AG04450 (cell line): ENCODE results near the gene USB1. TPM values are rescaled to one million over a fixed set of nuclear protein-coding genes. Genes with fewer than 3 reads are reported as not detected.
A peak's percentile ranks its signal among the peaks of the same experiment; 100 is the strongest.

Source experiments
- CTCF ChIA-PET: fragments of 300-600, 350-600 bp; formaldehyde crosslinking; extraction: SDS; loops from one replicate; lab custom pipeline; 2022; ENCODE audit warnings: antibody characterized with exemption, inconsistent platforms; lab: Charles Lee
- POLR2A ChIA-PET: fragments of 350-600 bp; formaldehyde crosslinking; extraction: SDS; loops from one replicate; lab custom pipeline; 2021; ENCODE audit warnings: antibody characterized with exemption, inconsistent platforms; lab: Yijun Ruan, JAX
- DNase-seq: peaks from one replicate; pipeline ENCODE4 v3.0.0-alpha.2; 2011; ENCODE audit warnings: low read depth, low spot score
- H3K27ac ChIP-seq: one replicate; pipeline ENCODE4 v1.5.1; 2012; ENCODE audit warnings: low read depth, low read length, control low read depth
- H3K27me3 ChIP-seq: one replicate; pipeline ENCODE4 v1.6.0; 2012; ENCODE audit warnings: low read length; ENCODE audit not compliant: control insufficient read depth, insufficient read depth
- H3K4me3 ChIP-seq: 2 replicates; pipeline ENCODE4 v1.5.1; 2011; ENCODE audit warnings: mild to moderate bottlenecking, low read depth, low read length, control low read depth
- H3K9me3 ChIP-seq: 2 replicates; pipeline ENCODE4 v1.5.1; 2012; ENCODE audit warnings: low read length; ENCODE audit not compliant: control insufficient read depth, insufficient read depth
- CTCF ChIP-seq: IDR thresholded peaks from 2 replicates; pipeline ENCODE4 v1.5.1; 2011; ENCODE audit warnings: low read depth, low read length, control low read depth, inconsistent platforms
- polyA plus RNA-seq: library from polyadenylated mRNA; depleted of rRNA; stranded (reverse); fragments of >200 nt; gene quantifications from 2 replicates; pipeline ENCODE4 v1.2.3, GENCODE V29; 2011

USB1 gene
- polyA plus RNA-seq, 1 experiment: 48.7 TPM

DNA sequence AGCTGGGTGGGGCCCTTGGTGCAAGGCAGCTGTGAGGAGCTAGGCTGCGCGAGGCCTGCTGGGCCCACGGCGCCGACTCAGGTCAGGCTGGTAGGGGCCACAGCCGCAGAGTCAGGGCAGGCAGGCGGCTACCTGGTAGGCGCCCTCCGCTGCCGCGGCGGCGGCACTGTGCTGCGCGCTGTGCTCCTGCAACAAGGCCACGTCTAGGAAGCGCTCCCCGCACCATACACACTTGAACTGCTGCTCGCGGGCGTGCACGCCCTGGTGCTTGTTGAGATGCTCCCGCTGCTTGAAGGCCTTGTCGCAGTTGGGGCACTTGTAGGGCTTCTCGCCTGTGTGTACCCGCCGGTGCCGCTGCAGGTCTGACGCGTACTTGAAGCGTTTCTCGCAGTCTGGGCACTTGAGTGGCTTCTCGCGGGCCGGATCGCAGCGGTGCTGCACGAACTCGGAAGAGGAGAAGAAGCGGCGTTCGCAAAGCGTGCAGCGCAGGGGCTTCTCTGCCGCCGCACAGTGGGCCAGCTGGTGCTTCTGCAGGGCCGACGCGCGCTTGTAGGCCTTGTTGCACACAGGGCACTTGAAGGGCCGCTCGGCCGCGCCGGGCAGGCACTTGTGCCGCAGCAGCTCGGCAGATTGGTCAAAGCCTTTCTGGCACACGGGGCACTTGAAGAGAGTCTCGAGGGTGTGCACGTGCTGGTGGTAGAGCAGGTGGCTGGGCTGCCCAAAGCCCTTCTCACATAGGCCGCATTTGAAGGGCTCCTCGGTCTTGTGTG, 4.6 kb upstream of the USB1 start:
- no peak overlapping the region for H3K27ac ChIP-seq
- no peaks in the 10 kb centered on the region for H3K9me3 ChIP-seq
- no peak for DNase-seq
- no peaks in the 10 kb centered on the region for H3K27me3 ChIP-seq
- ChIA-PET CTCF (no interaction called here), POLR2A (interaction anchor here (0.5 kb wide), 1 partner anchor 52 kb away, joined by 4 read pairs; no protein-coding TSS in a partner anchor)
- no peak overlapping the region for H3K4me3 ChIP-seq
- TF ChIP-seq CTCF: no peak

DNA sequence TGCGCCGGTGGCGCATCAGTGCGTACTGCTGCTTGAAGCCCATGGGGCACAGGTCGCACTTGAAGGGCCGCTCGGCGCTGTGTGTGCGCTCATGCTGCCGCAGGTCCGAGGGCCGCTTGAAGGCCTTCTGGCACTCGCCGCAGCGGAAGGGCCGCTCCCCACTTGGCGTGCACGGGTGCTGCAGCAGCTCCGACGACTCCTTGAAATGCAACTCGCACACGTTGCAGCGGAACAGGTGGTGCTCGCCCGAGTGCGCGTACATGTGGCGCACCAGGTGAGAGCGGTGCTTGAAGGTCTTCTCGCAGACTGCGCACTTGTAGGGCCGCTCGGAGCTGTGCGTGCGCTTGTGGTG, 4.1 kb upstream of the USB1 start:
- no peak for TF ChIP-seq CTCF
- ChIA-PET CTCF (interaction anchor here (0.7 kb wide), 1 partner anchor 91 kb away, joined by 3 read pairs; no protein-coding TSS in a partner anchor), POLR2A (no interaction called here)
- Histone ChIP-seq H3K9me3 (no peaks in the 10 kb centered on the region), H3K27ac (no peak overlapping the region), H3K27me3 (no peaks in the 10 kb centered on the region), H3K4me3 (no peak overlapping the region)
- DNase-seq: no peak

DNA sequence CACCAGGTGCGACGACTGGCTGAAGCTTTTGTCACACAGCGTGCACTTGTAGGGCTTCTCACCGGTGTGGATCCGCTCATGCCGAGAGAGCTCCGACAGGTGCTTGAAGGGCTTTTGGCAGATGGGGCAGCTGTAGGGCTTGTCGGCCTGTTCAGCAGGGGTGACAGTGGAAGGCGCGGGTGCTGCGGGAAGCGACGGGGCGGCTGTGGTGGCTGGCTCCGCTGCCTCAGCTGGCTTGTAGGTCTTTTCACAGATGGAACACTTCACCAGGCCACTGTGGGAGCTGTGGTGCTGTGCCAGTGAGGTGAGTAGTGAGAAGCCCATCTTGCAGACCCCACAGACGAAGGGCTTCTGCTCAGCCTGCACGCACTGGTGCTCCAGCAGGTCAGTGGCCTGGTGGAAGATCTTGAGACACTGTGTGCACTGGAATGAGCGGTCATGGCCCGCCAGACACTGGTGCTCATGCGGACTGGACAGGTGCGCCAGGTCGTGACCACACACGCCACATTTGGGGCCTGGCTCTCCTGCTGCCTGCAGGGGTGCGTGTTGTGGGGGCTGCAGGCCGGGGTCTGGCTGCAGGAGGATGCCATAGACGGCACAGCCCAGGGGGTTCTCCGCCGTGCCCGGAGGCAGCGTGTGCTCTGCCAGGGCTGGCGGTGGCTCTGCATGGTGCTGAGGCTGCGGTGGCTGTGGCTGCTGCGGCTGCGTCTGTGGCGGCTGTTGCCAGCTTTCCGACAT, 3.5 kb upstream of the USB1 start:
- no peaks in the 10 kb centered on the region for H3K9me3 ChIP-seq
- H3K27ac ChIP-seq: no peak overlapping the region
- H3K27me3 ChIP-seq: no peaks in the 10 kb centered on the region
- ChIA-PET POLR2A (no interaction called here), CTCF (interaction anchor here (0.7 to 8.1 kb wide), 2 partner anchors 91 to 98 kb away, joined by 3 to 47 read pairs; no protein-coding TSS in a partner anchor)
- no peak for DNase-seq
- TF ChIP-seq CTCF: no peak
- H3K4me3 ChIP-seq: no peak overlapping the region

DNA sequence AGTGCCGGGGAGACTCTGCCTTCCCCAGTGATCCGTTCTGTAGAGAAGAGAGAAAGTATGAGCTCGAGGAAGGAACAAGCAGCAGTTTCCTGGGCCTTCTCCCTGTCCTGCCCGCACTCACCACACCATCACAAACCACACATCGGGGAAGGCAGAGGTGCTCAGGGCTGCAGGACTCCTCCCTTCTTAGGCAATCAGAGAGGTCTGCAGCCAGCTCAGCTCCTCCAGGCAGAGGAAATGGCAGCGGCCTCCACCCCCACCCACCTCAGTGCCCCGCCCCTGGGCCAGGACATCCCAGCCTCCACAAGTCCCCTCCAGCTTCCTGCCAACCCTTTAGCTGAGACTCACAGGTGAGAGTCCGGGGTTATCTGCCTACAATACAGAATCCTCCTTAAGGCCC, 2.7 kb upstream of the USB1 start:
- no peaks in the 10 kb centered on the region for H3K27me3 ChIP-seq
- no peak for DNase-seq
- CTCF ChIA-PET: interaction anchor here (1.2 to 8.1 kb wide), 2 partner anchors 99 to 242 kb away, joined by 3 to 47 read pairs; no protein-coding TSS in a partner anchor
- no peak overlapping the region for H3K27ac ChIP-seq
- no peak overlapping the region for H3K4me3 ChIP-seq
- TF ChIP-seq CTCF: no peak
- no peaks in the 10 kb centered on the region for H3K9me3 ChIP-seq
- POLR2A ChIA-PET: no interaction called here

DNA sequence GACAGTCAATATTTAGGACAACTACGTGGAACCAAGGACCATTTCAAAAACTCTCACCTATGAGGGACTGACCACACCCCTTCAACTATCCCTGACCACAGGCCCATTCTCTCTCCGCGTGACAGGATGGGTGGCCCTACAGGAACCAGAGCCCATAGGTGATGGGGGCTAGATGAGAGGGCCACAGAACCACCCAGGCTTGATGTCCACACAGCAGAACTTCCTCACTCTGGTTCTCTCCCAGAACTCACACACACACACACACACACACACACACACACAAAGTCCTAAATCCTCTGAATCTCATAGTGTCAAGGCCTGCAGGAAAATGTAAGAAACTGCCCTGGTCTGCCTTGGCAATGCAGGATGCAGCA, 2.2 kb upstream of the USB1 start:
- no peaks in the 10 kb centered on the region for H3K27me3 ChIP-seq
- no peak overlapping the region for H3K27ac ChIP-seq
- ChIA-PET POLR2A (no interaction called here), CTCF (interaction anchor here (1.2 to 8.1 kb wide), 5 partner anchors 8 to 423 kb away, joined by 3 to 47 read pairs (median 4); no protein-coding TSS in a partner anchor)
- H3K4me3 ChIP-seq: peak overlapping the region; percentile 65
- no peak for DNase-seq
- TF ChIP-seq CTCF: no peak
- no peaks in the 10 kb centered on the region for H3K9me3 ChIP-seq
